Posterior cingulate gyrus (tissue), 11 donors: Measurements from ENCODE around the gene WDR5B.
"Not testable (repeated sequence)": the region's sequence is repeated elsewhere in the genome, so short reads cannot be mapped to it uniquely, and the experiment has no call there.

ENCODE experiments used
- DNase-seq, 10 donors: peaks; one replicate each; pipeline versions ENCODE4 v3.0.0 to v3.0.0-alpha.2; 2020 to 2021; ENCODE audit warnings: mixed read lengths in 3 of 10
- intact Hi-C: fragments of 100-400 bp; cut with DNase I; formaldehyde crosslinking; loops from one replicate; pipeline ENCODE4 v1.15.1; 2023

Gene WDR5B

DNA sequence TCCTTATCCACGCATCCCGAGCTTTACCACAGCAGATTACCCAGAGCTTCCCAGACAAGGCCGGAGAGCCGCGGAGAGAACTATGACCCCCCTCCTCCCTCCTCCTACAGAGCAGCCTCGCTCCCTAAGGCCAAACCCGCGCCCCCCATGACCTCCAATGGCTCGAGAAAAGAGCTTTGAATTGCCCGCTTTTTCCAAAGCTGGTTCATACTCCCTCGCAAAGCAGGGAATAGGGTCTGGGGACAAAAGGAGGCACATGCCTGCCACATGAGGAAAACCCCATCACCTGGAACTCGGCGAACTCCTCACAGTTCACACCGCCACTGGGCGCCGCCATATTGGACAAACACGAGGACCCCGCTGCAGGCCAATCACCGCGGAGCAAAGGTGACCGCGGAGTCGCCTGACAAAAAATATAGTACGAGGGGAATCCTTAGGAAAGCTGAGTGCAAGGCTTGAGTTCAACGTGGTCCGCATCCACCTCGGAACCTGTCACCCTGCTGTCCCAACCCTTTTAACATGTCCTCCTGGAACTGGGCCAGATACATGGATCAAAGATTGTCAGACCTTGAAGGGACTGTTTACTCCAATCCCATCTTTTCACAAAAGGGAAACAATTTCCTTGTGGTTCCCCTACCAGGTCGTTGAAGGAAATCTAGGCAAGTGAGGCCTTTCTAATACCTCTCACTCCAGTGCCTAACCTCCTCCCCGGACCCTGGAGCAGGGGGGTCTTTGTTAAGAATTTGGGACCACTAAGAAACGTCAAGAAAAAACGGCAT, 32.8 kb downstream of the WDR5B start, which contains the start of gene MIX23:
TSS of gene MIX23 (minus strand) at position 344 of the 779 bp plus-strand sequence. CDS start at position 337, 7 bp downstream.
- DNase-seq, result peak; percentile 78 to 97 (median 86)
- intact Hi-C loops, result loop anchor here (5.0 to 10.0 kb wide), 3 partner anchors 34 to 546 kb away; partner anchors contain the start of genes EAF2, IQCB1, KPNA1 and WDR5B

- no peak for DNase-seq
- intact Hi-C loops, result no loop called here
These were observed 37.9 kb downstream of the WDR5B start for GRCh38 chr3:122377975-122378374.

DNA sequence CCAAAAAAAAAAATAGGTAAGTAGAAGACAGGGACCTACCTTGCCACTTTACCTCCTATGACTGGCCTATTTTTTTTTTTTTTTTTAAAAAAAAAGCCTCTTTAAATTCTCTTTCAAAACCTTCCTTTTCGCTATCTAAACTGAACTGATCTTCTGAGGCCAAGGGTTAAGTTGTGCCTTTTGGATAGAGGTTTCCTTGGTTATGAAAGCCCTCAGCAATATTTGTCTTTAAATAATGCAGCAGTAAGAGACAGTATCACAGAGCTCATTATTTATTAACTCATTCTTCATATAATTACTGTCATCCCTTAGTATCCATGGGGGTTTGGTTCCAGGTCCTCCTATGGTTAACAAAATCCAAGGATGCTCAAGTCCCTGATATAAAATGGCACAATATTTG, 41.8 kb downstream of the WDR5B start:
- intact Hi-C loops, result no loop called here
- no peak for DNase-seq

DNA sequence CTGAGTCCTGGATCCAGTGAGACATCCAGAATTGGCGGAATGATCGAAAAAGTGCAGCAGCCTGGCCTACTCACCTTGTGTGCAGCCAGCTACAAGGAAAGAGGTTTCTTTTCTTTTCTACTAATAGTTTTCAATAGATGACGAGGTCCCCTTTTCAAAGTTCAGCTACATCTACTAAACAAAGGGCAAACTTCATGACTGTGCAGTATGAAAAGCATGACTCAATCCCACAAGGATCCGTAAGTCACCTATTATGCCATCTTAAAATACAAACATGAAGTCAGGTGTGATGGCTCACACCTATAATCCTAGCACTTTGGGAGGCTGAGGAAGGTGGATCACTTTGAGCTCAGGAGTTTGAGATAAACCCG, 49.5 kb downstream of the WDR5B start:
- DNase-seq, result no peak
- intact Hi-C loops, result no loop called here

- DNase-seq, intact Hi-C loops: not testable (repeated sequence)
These were observed 50.1 kb downstream of the WDR5B start for GRCh38 chr3:122365582-122366378.

DNA sequence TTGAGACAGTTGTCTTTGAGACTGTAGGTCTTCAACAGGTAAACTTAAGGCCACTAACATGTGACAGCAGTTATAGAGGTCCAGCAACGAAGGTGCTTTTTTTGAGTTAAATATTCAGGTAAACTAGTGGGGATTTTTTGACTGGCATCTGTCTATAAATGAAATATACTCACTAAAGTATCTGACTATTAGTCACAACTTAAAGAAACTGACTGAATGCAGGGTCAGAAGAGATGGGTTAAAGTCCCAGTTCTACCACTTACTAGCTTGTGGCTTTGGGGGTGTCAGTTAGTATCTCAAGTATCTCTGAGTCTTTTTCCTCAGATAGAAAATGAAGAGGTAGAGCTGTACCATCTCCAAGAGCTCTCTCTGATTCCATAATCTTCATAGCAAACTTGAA, 50.8 kb downstream of the WDR5B start:
- DNase-seq, result no peak
- intact Hi-C loops, result no loop called here

DNA sequence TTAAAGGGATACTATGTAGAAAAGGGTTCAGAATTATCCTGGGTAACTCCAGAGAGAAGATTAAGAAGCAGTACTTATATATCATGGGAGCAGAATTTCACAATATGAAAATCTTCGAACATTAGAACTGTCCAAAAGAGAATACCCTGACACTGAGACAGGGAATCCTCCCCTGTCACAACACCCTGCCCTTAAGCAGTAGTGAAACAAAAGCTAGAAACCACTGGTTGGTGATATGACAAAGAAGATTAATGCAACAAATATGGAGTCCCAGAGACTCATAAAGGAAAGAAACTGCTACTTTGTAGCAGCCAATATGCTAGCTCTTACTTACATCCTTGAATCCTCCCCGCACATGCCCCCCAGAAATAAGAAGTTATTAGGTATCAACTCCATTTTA, 51.4 kb downstream of the WDR5B start:
- intact Hi-C loops, result no loop called here
- DNase-seq, result no peak
